HepG2 (cell line): ENCODE results near the gene NECTIN3. TPM values are rescaled to one million over a fixed set of nuclear protein-coding genes. Genes with fewer than 3 reads are reported as not detected.

Source experiments
- ATAC-seq: fragments of 200-7000 bp; cut with Tn5 transposase; 3 replicates; pipeline ENCODE4 v1.9.1; 2020; ENCODE audit warnings: mild to moderate bottlenecking, moderate library complexity
- BruUV-seq: library from RNA; stranded (reverse); fragments of 400-500 nt; replicated peaks from 2 replicates; lab custom pipeline; 2021; lab: Mats Ljungman, UMichigan
- CTCF ChIA-PET: fragments of 300-600 bp; formaldehyde crosslinking; extraction: SDS; loops from one replicate; lab custom pipeline; 2021; ENCODE audit warnings: low total read pairs, inconsistent platforms, low intra/inter-chr PET ratio; lab: Yijun Ruan, JAX
- POLR2A ChIA-PET: fragments of 350-600 bp; sonication (Branson Sonifier 250); formaldehyde crosslinking; loops from one replicate; lab custom pipeline; 2020; ENCODE audit warnings: antibody characterized with exemption, inconsistent platforms; lab: Yijun Ruan, JAX
- DNase-seq: peaks from one replicate; pipeline ENCODE4 v3.0.0-alpha.2; 2015; ENCODE audit warnings: low spot score
- FAIRE-seq: peaks from 3 replicates; lab custom pipeline; 2011; peaks lifted over from hg19 to GRCh38; lab: Jason Lieb, UNC
- H2AFZ ChIP-seq: one replicate; pipeline ENCODE4 v1.6.1; 2011; ENCODE audit warnings: low read length, inconsistent platforms
- H3K27ac ChIP-seq: fragments of 300-600 bp; 3 replicates; pipeline ENCODE4 v1.8.0; 2011; ENCODE audit warnings: mixed run types, mild to moderate bottlenecking, mixed read lengths, low read length, inconsistent platforms; ENCODE audit not compliant: insufficient read depth; ENCODE audit errors: extremely low read length
- H3K27me3 ChIP-seq, 2 experiments: fragments of 200-600 bp in 1 of 2; 2 replicates in 1 of 2; 3 replicates in 1 of 2; pipeline versions ENCODE4 v1.6.0 to v1.8.0; 2011; ENCODE audit warnings: low read length in 2 of 2, mild to moderate bottlenecking in 2 of 2, moderate library complexity in 2 of 2, inconsistent platforms in 1 of 2; ENCODE audit not compliant: insufficient read depth in 2 of 2, control insufficient read depth in 1 of 2
- H3K36me3 ChIP-seq, 2 experiments: fragments of 200-600 bp in 1 of 2; replicated peaks in 1 of 2; 2 replicates in 1 of 2; 3 replicates in 1 of 2; pipeline versions ENCODE4 v1.5.1 to v1.8.0; 2011; ENCODE audit warnings: low read length in 2 of 2, inconsistent platforms in 1 of 2; ENCODE audit not compliant: insufficient read depth in 2 of 2, control insufficient read depth in 1 of 2
- H3K4me1 ChIP-seq: 2 replicates; pipeline ENCODE4 v1.5.1; 2012; ENCODE audit warnings: low read length, inconsistent platforms; ENCODE audit not compliant: insufficient read depth
- H3K4me2 ChIP-seq: 2 replicates; pipeline ENCODE4 v1.6.0; 2011; ENCODE audit warnings: low read depth, low read length, inconsistent platforms
- H3K4me3 ChIP-seq, 3 experiments: fragments of 200-600 bp in 1 of 3; sonication (generic), shearing (Covaris generic) in 1 of 3; replicated peaks in 1 of 3; 2 replicates each; pipeline ENCODE4 v1.5.1; 2011 to 2016; ENCODE audit warnings: low read length in 3 of 3, inconsistent platforms in 2 of 3, low read depth in 2 of 3, mild to moderate bottlenecking in 2 of 3, control low read depth in 1 of 3, mixed read lengths in 1 of 3; ENCODE audit not compliant: insufficient read depth in 1 of 3
- H3K79me2 ChIP-seq: one replicate; pipeline ENCODE4 v1.6.1; 2011; ENCODE audit warnings: low read length, inconsistent platforms; ENCODE audit not compliant: insufficient read depth
- H3K9ac ChIP-seq: 2 replicates; pipeline ENCODE4 v1.6.0; 2011; ENCODE audit warnings: mild to moderate bottlenecking, low read depth, low read length, inconsistent platforms; ENCODE audit not compliant: insufficient read depth
- H3K9me3 ChIP-seq: 2 replicates; pipeline ENCODE4 v1.5.1; 2012; ENCODE audit warnings: mild to moderate bottlenecking, low read length
- H4K20me1 ChIP-seq: 2 replicates; pipeline ENCODE4 v1.6.0; 2011; ENCODE audit warnings: inconsistent platforms, mild to moderate bottlenecking, low read length, moderate library complexity; ENCODE audit not compliant: insufficient read depth
- ARNT ChIP-seq: fragments of 450-650 bp; IDR thresholded peaks from 2 replicates; pipeline ENCODE4 v1.6.1; 2017
- DBP ChIP-seq: sonication (generic); formaldehyde crosslinking; IDR thresholded peaks from 2 replicates; pipeline ENCODE4 v1.4.0; 2020; ENCODE audit warnings: missing genetic modification reagents; ENCODE audit errors: not compliant biosample characterization
- EEA1 ChIP-seq: sonication (generic); formaldehyde crosslinking; IDR thresholded peaks from 2 replicates; pipeline ENCODE4 v1.5.1; 2020; ENCODE audit warnings: mild to moderate bottlenecking, missing genetic modification reagents, borderline replicate concordance
- ESRRA ChIP-seq: sonication (generic); formaldehyde crosslinking; IDR thresholded peaks from 2 replicates; pipeline ENCODE4 v1.5.1; 2020; ENCODE audit warnings: mild to moderate bottlenecking, low read depth, missing genetic modification reagents
- MYC ChIP-seq: sonication (generic); formaldehyde crosslinking; IDR thresholded peaks from 2 replicates; pipeline ENCODE4 v1.9.0; 2021; ENCODE audit warnings: missing genetic modification reagents, borderline replicate concordance
- NFE2L2 ChIP-seq: fragments of 150-350 bp; IDR thresholded peaks from 2 replicates; pipeline ENCODE4 v1.6.1; 2014; ENCODE audit warnings: low read length
- NFIC ChIP-seq: IDR thresholded peaks from 2 replicates; pipeline ENCODE4 v1.6.1; 2012; ENCODE audit warnings: mild to moderate bottlenecking, low read length, inconsistent platforms
- NFYB ChIP-seq: sonication (generic); formaldehyde crosslinking; IDR thresholded peaks from 2 replicates; pipeline ENCODE4 v1.4.0; 2020; ENCODE audit warnings: missing genetic modification reagents
- RBAK ChIP-seq: sonication (generic); formaldehyde crosslinking; IDR thresholded peaks from 2 replicates; pipeline ENCODE4 v1.5.1; 2020; ENCODE audit warnings: mild to moderate bottlenecking, missing genetic modification reagents
- TEAD3 ChIP-seq: optimal IDR thresholded peaks from 2 replicates; pipeline ENCODE3; 2016; ENCODE audit warnings: borderline replicate concordance
- U2AF2 ChIP-seq: fragments of 200-400 bp; formaldehyde crosslinking; IDR thresholded peaks from 2 replicates; pipeline ENCODE4 v1.6.1; 2017; ENCODE audit warnings: low read depth, mild to moderate bottlenecking, low read length
- ZFP41 ChIP-seq: sonication (generic); formaldehyde crosslinking; IDR thresholded peaks from 2 replicates; pipeline ENCODE4 v1.4.0; 2020; ENCODE audit warnings: mild to moderate bottlenecking, missing genetic modification reagents, borderline replicate concordance
- ZNF205 ChIP-seq: IDR thresholded peaks from 2 replicates; pipeline ENCODE4 v1.6.1; 2018; ENCODE audit warnings: missing biosample characterization, missing genetic modification reagents
- ZNF234 ChIP-seq: sonication (generic); formaldehyde crosslinking; conservative IDR thresholded peaks from 2 replicates; pipeline ENCODE4 v1.5.1; 2020; ENCODE audit warnings: mild to moderate bottlenecking, missing genetic modification reagents
- ZNF569 ChIP-seq: sonication (generic); formaldehyde crosslinking; IDR thresholded peaks from 2 replicates; pipeline ENCODE4 v1.5.0; 2020; ENCODE audit warnings: mild to moderate bottlenecking, missing genetic modification reagents, moderate library complexity, borderline replicate concordance
- ZNF7 ChIP-seq: IDR thresholded peaks from 2 replicates; pipeline ENCODE4 v1.6.1; 2016; ENCODE audit warnings: missing biosample characterization, missing genetic modification reagents
- ZNF713 ChIP-seq: sonication (generic); formaldehyde crosslinking; IDR thresholded peaks from 2 replicates; pipeline ENCODE4 v1.4.0; 2020; ENCODE audit warnings: mild to moderate bottlenecking, missing genetic modification reagents
- ZSCAN30 ChIP-seq: sonication (generic); formaldehyde crosslinking; IDR thresholded peaks from 2 replicates; pipeline ENCODE4 v1.5.0; 2020; ENCODE audit warnings: mild to moderate bottlenecking, missing genetic modification reagents
- WGBS: methylation state at CpG from one replicate; pipeline ENCODE4 v1.1.6; 2017; ENCODE audit warnings: low lambda C conversion rate; 5-methylcytosine and 5-hydroxymethylcytosine counted together
- in situ Hi-C: cut with HindIII; loops from 2 replicates; pipeline ENCODE4 v1.10.0; 2017; ENCODE audit warnings: low pct_unique_long_range_greater_than_20kb; ENCODE audit not compliant: extremely low pct_ligation_motif_present
- intact Hi-C: fragments of 100-400 bp; cut with micrococcal nuclease; formaldehyde crosslinking; loops from one replicate; pipeline ENCODE4 v1.10.0; 2022; ENCODE audit not compliant: unreplicated experiment
- polyA plus RNA-seq, 8 experiments: library from polyadenylated mRNA; depleted of rRNA in 3 of 8; stranded (reverse) in 7 of 8; unstranded in 1 of 8; fragments of >200 nt; fragmentation: Illumina TruSeq in 4 of 8; extraction: Trizol in 4 of 8; gene quantifications; 2 replicates each; pipeline versions ENCODE4 v1.2.1 to v1.2.3, GENCODE V29; 2011 to 2016; ENCODE audit warnings: low read depth in 4 of 8, missing spikeins in 1 of 8, mixed read lengths in 1 of 8; ENCODE audit not compliant: insufficient read depth in 1 of 8
- total RNA-seq, 5 experiments: library from RNA; depleted of rRNA; stranded (reverse); fragments of >200 nt; fragmentation: Illumina TruSeq; extraction: Trizol; gene quantifications; 2 replicates each; pipeline ENCODE4 v1.2.3, GENCODE V29; 2016; ENCODE audit warnings: low read depth in 1 of 5
- TF ChIP-seq, protein P1 (sequence below): sonication (generic); formaldehyde crosslinking; IDR thresholded peaks from 2 replicates; pipeline ENCODE4 v1.5.1; 2020; ENCODE audit warnings: mild to moderate bottlenecking, moderate library complexity, missing genetic modification reagents
- TF ChIP-seq, protein P2 (sequence below): IDR thresholded peaks from 2 replicates; pipeline ENCODE4 v1.6.1; 2016

Gene NECTIN3
- total and polyA plus RNA-seq, 2 of the 13 experiments (the other 11 are each of a cell fraction or from before 2014, with no cell fraction given): 10.4 to 45.1 TPM

- Histone ChIP-seq H3K4me2 (no peak overlapping the region), H4K20me1 (no peaks in the 10 kb centered on the region), H3K9ac (no peak overlapping the region), H3K79me2 (no peaks in the 10 kb centered on the region), H3K27ac (no peak overlapping the region), H3K27me3 (no peaks in the 10 kb centered on the region), H3K36me3 (no peaks in the 10 kb centered on the region), H3K4me3 (no peak overlapping the region), H3K4me1 (no peaks in the 10 kb centered on the region), H3K9me3 (no peaks in the 10 kb centered on the region), H2AFZ (no peak overlapping the region)
- POLR2A ChIA-PET: no interaction called here
- CTCF ChIA-PET: no interaction called here
- TF ChIP-seq U2AF2 (no peak), ZNF205 (no peak), ZNF713 (CRISPR knock-in tag) (no peak), TEAD3 (CRISPR knock-in tag) (peak; percentile 34), RBAK (no peak), ZNF7 (CRISPR knock-in tag) (peak; percentile 27; the same call in 1 of the 2 replicates), ESRRA (no peak), ARNT (no peak)
- DNase-seq (peak; percentile 27), ATAC-seq (peak; percentile 59; the same call in 1 of the 3 replicates), FAIRE-seq (no peak)
- in situ Hi-C loops (no loop called here), intact Hi-C loops (no loop called here)
- BruUV-seq: no TSS peak
Observed at GRCh38 chr3:111151438-111151837, 79.8 kb downstream of the NECTIN3 start.

- Histone ChIP-seq H2AFZ (no peak overlapping the region), H4K20me1 (no peaks in the 10 kb centered on the region), H3K9me3 (no peaks in the 10 kb centered on the region), H3K4me1 (no peaks in the 10 kb centered on the region), H3K4me3 (no peak overlapping the region), H3K79me2 (no peaks in the 10 kb centered on the region), H3K27ac (no peak overlapping the region), H3K27me3 (no peaks in the 10 kb centered on the region), H3K36me3 (no peaks in the 10 kb centered on the region), H3K4me2 (no peak overlapping the region), H3K9ac (no peak overlapping the region)
- WGBS: 63% methylated on average over 1 of the region's 1 CpG
- ATAC-seq: no peak
- intact Hi-C loops (no loop called here), in situ Hi-C loops (no loop called here)
- ChIA-PET POLR2A (no interaction called here), CTCF (no interaction called here)
- no TSS peak for BruUV-seq
- no peak for DNase-seq
- no peak for FAIRE-seq
- TF ChIP-seq ZFP41 (CRISPR knock-in tag) (no peak), DBP (CRISPR knock-in tag) (no peak), MYC (no peak), ZNF234 (no peak), ZNF569 (no peak), ZSCAN30 (CRISPR knock-in tag) (no peak), EEA1 (CRISPR knock-in tag) (no peak), NFIC (no peak), NFYB (CRISPR knock-in tag) (no peak), NFE2L2 (no peak)
- TF ChIP-seq, protein P1, sequence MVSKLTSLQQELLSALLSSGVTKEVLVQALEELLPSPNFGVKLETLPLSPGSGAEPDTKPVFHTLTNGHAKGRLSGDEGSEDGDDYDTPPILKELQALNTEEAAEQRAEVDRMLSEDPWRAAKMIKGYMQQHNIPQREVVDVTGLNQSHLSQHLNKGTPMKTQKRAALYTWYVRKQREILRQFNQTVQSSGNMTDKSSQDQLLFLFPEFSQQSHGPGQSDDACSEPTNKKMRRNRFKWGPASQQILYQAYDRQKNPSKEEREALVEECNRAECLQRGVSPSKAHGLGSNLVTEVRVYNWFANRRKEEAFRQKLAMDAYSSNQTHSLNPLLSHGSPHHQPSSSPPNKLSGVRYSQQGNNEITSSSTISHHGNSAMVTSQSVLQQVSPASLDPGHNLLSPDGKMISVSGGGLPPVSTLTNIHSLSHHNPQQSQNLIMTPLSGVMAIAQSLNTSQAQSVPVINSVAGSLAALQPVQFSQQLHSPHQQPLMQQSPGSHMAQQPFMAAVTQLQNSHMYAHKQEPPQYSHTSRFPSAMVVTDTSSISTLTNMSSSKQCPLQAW (CRISPR knock-in tag): no peak
- TF ChIP-seq, protein P2, sequence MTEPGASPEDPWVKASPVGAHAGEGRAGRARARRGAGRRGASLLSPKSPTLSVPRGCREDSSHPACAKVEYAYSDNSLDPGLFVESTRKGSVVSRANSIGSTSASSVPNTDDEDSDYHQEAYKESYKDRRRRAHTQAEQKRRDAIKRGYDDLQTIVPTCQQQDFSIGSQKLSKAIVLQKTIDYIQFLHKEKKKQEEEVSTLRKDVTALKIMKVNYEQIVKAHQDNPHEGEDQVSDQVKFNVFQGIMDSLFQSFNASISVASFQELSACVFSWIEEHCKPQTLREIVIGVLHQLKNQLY (CRISPR knock-in tag): no peak
Observed at GRCh38 chr3:111152496-111152895, 80.9 kb downstream of the NECTIN3 start.
